Natural killer cell (primary cell): ENCODE results near the gene ZNF775. TPM values are rescaled to one million over a fixed set of nuclear protein-coding genes. Genes with fewer than 3 reads are reported as not detected.

Source experiments
- ATAC-seq, 3 donors: fragments of 150-1000 bp in 2 of 3; fragments of 200-7000 bp in 1 of 3; cut with Tn5 transposase; 1 replicate in 1 of 3; 2 replicates in 2 of 3; pipeline ENCODE4 v1.10.0; 2021; ENCODE audit warnings: mild to moderate bottlenecking in 2 of 3, moderate library complexity in 2 of 3
- DNase-seq, 2 donors: peaks; one replicate each; pipeline versions ENCODE4 v3.0.0 to v3.0.0-alpha.2; 2013 to 2021; ENCODE audit warnings: mixed read lengths in 1 of 2
- H3K27ac ChIP-seq: one replicate; pipeline ENCODE4 v1.5.1; 2013; ENCODE audit warnings: mild to moderate bottlenecking, low read length
- H3K27me3 ChIP-seq: one replicate; pipeline ENCODE4 v1.6.1; 2013; ENCODE audit warnings: low read length; ENCODE audit not compliant: control insufficient read depth, insufficient read depth
- H3K36me3 ChIP-seq: one replicate; pipeline ENCODE4 v1.6.1; 2013; ENCODE audit warnings: low read length; ENCODE audit not compliant: control insufficient read depth, insufficient read depth
- H3K4me1 ChIP-seq: one replicate; pipeline ENCODE4 v1.6.1; 2013; ENCODE audit warnings: low read length; ENCODE audit not compliant: control insufficient read depth, insufficient read depth
- H3K4me3 ChIP-seq: one replicate; pipeline ENCODE4 v1.5.1; 2013; ENCODE audit warnings: low read length
- H3K9me3 ChIP-seq: one replicate; pipeline ENCODE4 v1.6.1; 2013; ENCODE audit warnings: low read length; ENCODE audit not compliant: control insufficient read depth, insufficient read depth
- H3K27ac Mint-ChIP-seq, 2 donors: one replicate each; pipeline ENCODE4 v1.8.0; 2022; ENCODE audit warnings: mild to moderate bottlenecking in 2 of 2, mixed read lengths in 2 of 2, moderate library complexity in 1 of 2
- H3K27me3 Mint-ChIP-seq, 2 donors: one replicate each; pipeline ENCODE4 v1.8.0; 2022; ENCODE audit warnings: low read depth in 2 of 2, mixed read lengths in 2 of 2
- H3K36me3 Mint-ChIP-seq: one replicate; pipeline ENCODE4 v1.8.0; 2022; ENCODE audit warnings: mixed read lengths
- H3K4me1 Mint-ChIP-seq, 2 donors: one replicate each; pipeline ENCODE4 v1.8.0; 2022; ENCODE audit warnings: mixed read lengths in 2 of 2
- H3K4me3 Mint-ChIP-seq: one replicate; pipeline ENCODE4 v1.8.0; 2022; ENCODE audit warnings: mild to moderate bottlenecking, moderate library complexity, mixed read lengths
- H3K9me3 Mint-ChIP-seq, 2 donors: one replicate each; pipeline ENCODE4 v1.8.0; 2022; ENCODE audit warnings: mixed read lengths in 2 of 2
- WGBS: methylation state at CpG from one replicate; pipeline ENCODE4 v1.1.7; 2013; ENCODE audit warnings: missing lambda C conversion rate; ENCODE audit not compliant: insufficient coverage; 5-methylcytosine and 5-hydroxymethylcytosine counted together
- intact Hi-C: fragments of 100-400 bp; cut with micrococcal nuclease; formaldehyde crosslinking; loops from one replicate; pipeline ENCODE4 v1.14.2; 2022
- total RNA-seq, 4 donors: library from RNA; stranded (reverse); fragments of 120-200 nt in 1 of 4; gene quantifications; one replicate each; pipeline versions ENCODE4 v1.2.3 to v1.2.4, GENCODE V29; 2013 to 2022
- TF ChIP-seq, protein P1 (sequence below): fragments of 200-600 bp; IDR thresholded peaks from one replicate; pipeline ENCODE4 v1.8.0; 2022; ENCODE audit warnings: antibody characterized with exemption

Gene ZNF775
- total RNA-seq, 3 donors from 2014 or later (not counting 1 experiment from before 2014, with no cell fraction given), result 1.3 to 2.7 (median 1.6) TPM

DNA sequence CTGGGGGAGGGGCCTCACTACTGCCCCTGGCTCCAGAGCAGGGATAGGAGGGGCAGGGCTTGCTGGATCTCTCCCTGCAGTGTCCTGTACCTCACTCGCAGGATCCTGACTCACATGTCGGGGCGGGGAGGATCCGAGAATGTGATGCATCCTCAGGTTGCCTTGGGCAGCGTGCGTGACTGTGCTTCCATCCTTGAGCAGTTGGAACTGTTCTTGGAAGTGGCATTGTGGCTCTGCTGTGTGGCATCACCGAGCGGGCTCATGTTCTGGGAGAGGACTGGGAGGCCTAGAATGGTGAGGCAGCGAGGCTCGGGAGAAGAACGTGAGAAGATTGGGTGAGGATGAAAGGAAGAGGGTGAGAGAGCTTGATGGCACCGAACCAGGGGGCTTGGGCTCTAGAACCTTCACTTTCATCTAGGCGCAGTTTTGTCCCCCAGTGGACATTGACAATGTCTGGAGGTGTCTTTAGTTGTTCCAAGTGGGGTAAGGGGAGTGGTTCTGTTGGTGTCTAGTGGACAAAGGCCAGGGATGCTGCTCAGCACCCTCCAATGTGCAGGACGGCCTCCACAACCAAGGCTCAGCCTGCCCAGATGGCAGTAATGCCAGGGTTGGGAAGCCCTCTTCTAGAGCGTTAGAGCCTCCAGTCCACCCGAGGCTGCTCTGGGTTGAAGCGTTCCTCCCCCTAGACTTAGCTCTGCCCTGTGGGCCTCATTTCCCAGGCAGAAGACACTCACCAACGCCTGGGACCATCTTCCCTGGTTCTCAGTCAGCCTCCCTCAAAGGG is 46.1 kb upstream of the ZNF775 start:
- DNase-seq, result no peak
- no peak overlapping the region for H3K4me3 ChIP-seq
- Mint-ChIP-seq H3K4me3 (no peak overlapping the region), H3K9me3 (no peaks in the 10 kb centered on the region), H3K36me3 (no peaks in the 10 kb centered on the region), H3K27me3 (peaks cover 0 to 1% of the 10 kb centered on the region in 2 donors), H3K27ac (no peak overlapping the region), H3K4me1 (no peaks in the 10 kb centered on the region)
- TF ChIP-seq, protein P1, sequence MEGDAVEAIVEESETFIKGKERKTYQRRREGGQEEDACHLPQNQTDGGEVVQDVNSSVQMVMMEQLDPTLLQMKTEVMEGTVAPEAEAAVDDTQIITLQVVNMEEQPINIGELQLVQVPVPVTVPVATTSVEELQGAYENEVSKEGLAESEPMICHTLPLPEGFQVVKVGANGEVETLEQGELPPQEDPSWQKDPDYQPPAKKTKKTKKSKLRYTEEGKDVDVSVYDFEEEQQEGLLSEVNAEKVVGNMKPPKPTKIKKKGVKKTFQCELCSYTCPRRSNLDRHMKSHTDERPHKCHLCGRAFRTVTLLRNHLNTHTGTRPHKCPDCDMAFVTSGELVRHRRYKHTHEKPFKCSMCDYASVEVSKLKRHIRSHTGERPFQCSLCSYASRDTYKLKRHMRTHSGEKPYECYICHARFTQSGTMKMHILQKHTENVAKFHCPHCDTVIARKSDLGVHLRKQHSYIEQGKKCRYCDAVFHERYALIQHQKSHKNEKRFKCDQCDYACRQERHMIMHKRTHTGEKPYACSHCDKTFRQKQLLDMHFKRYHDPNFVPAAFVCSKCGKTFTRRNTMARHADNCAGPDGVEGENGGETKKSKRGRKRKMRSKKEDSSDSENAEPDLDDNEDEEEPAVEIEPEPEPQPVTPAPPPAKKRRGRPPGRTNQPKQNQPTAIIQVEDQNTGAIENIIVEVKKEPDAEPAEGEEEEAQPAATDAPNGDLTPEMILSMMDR, result no peak
- WGBS, result 96% methylated on average over 18 of the region's 18 CpGs
- peaks cover 33% of the 10 kb centered on the region for H3K36me3 ChIP-seq
- ATAC-seq, result no peak
- no peak overlapping the region for H3K27ac ChIP-seq
- H3K27me3 ChIP-seq, result no peaks in the 10 kb centered on the region
- H3K4me1 ChIP-seq, result no peaks in the 10 kb centered on the region
- H3K9me3 ChIP-seq, result no peaks in the 10 kb centered on the region
- intact Hi-C loops, result no loop called here

DNA sequence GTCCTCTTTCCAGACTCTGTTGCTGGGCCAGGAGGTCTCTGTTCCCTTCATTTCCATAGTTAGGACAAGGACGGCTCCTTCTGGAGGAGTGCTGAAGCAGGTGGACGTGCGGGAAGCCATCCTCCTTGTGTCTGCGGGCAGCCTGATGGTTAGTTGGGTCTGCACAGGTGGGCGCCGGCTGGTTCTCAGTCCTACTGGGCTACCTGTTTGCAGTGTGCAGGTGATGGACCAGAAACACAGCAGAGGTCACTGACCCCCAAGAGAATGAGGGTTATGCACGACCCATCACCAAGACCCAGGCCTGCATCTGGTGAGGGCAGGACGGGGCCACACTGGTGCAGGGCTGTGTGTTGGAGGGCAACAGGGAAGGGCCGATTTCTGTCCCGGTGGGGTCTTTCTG is 45.5 kb upstream of the ZNF775 start:
- ATAC-seq, result no peak
- no peak overlapping the region for H3K4me3 Mint-ChIP-seq

GRCh38 chr7:150334108-150334507 is 45.0 kb upstream of the ZNF775 start:
- Histone ChIP-seq H3K9me3 (no peaks in the 10 kb centered on the region), H3K27me3 (no peaks in the 10 kb centered on the region), H3K4me1 (no peaks in the 10 kb centered on the region), H3K36me3 (peaks cover 23% of the 10 kb centered on the region), H3K27ac (no peak overlapping the region), H3K4me3 (no peak overlapping the region)
- WGBS, result 96% methylated on average over 7 of the region's 8 CpGs
- H3K4me1 Mint-ChIP-seq, result no peaks in the 10 kb centered on the region
- TF ChIP-seq, protein P1, result no peak
- intact Hi-C loops, result no loop called here
- DNase-seq, result no peak
- H3K27ac Mint-ChIP-seq, result no peak overlapping the region
- peaks cover 0 to 4% of the 10 kb centered on the region in 2 donors for H3K27me3 Mint-ChIP-seq
- no peaks in the 10 kb centered on the region for H3K9me3 Mint-ChIP-seq
- H3K36me3 Mint-ChIP-seq, result no peaks in the 10 kb centered on the region
- no peak overlapping the region for H3K4me3 Mint-ChIP-seq
- ATAC-seq, result no peak

More for the DNA sequence above, 45.5 kb upstream of the ZNF775 start:
- TF ChIP-seq, protein P1, result no peak
- H3K9me3 ChIP-seq, result no peaks in the 10 kb centered on the region
- DNase-seq, result no peak
- H3K4me1 ChIP-seq, result no peaks in the 10 kb centered on the region
- H3K9me3 Mint-ChIP-seq, result no peaks in the 10 kb centered on the region
- H3K27me3 Mint-ChIP-seq, result peaks cover 0 to 4% of the 10 kb centered on the region in 2 donors
- intact Hi-C loops, result no loop called here
- H3K27ac Mint-ChIP-seq, result no peak overlapping the region
- no peak overlapping the region for H3K4me3 ChIP-seq
- WGBS, result 95% methylated on average over 10 of the region's 10 CpGs
- H3K4me1 Mint-ChIP-seq, result no peaks in the 10 kb centered on the region
- H3K27ac ChIP-seq, result no peak overlapping the region
- peaks cover 27% of the 10 kb centered on the region for H3K36me3 ChIP-seq
- no peaks in the 10 kb centered on the region for H3K36me3 Mint-ChIP-seq
- H3K27me3 ChIP-seq, result no peaks in the 10 kb centered on the region
